ENCODE data around the gene MKNK2.

GRCh38 chr19:2003874-2004273 is 47.2 kb downstream of the MKNK2 start:
- TF ChIP-seq CTCF (IDR thresholded peaks at IDR 0.05 in 2 of 3, conservative IDR thresholded peaks at IDR 0.05 in 1 of 3; ENCODE audit: borderline replicate concordance in 1 of 3, insufficient read depth in 1 of 3, low read depth in 2 of 3, low read length in 2 of 3), result no peak
- no peak for TF ChIP-seq ZBTB33 (IDR thresholded peaks at IDR 0.05; ENCODE audit: extremely low read depth, insufficient replicate concordance, low read length)
- no peak for TF ChIP-seq EZH2phosphoT487 (IDR thresholded peaks at IDR 0.05; ENCODE audit: borderline replicate concordance)
- no peak for TF ChIP-seq POLR2AphosphoS5 (IDR thresholded peaks at IDR 0.05; ENCODE audit: low read depth, low read length)
- TF ChIP-seq REST (IDR thresholded peaks at IDR 0.05; ENCODE audit: low read depth), result no peak
